Uterus (tissue), 4 donors: Measurements from ENCODE around the gene ATP8A2. TPM values are rescaled to one million over a fixed set of nuclear protein-coding genes. Genes with fewer than 3 reads are reported as not detected.

Experiments used
- DNase-seq, 2 donors: peaks; one replicate each; pipeline ENCODE4 v3.0.0-alpha.2; 2019 to 2020
- H3K27ac ChIP-seq, 2 donors: fragments of 200-600 bp; sonication (generic); 1 replicate in 1 of 2; 2 replicates in 1 of 2; pipeline ENCODE4 v1.5.1; 2016 to 2018
- H3K27me3 ChIP-seq, 2 donors: fragments of 200-600 bp; sonication (generic); one replicate each; pipeline ENCODE4 v1.5.1; 2018 to 2019; ENCODE audit warnings: control low read depth in 1 of 2
- H3K36me3 ChIP-seq, 2 donors: fragments of 200-600 bp; sonication (generic); one replicate each; pipeline ENCODE4 v1.5.1; 2019; ENCODE audit warnings: control low read depth in 1 of 2
- H3K4me1 ChIP-seq, 2 donors: fragments of 200-600 bp; sonication (generic); one replicate each; pipeline ENCODE4 v1.5.1; 2018 to 2019; ENCODE audit warnings: control low read depth in 1 of 2
- H3K4me3 ChIP-seq, 2 donors: fragments of 200-600 bp; sonication (generic); 1 replicate in 1 of 2; 2 replicates in 1 of 2; pipeline ENCODE4 v1.5.1; 2018 to 2019; ENCODE audit warnings: mild to moderate bottlenecking in 1 of 2
- H3K9me3 ChIP-seq, 2 donors: fragments of 200-600 bp; sonication (generic); one replicate each; pipeline ENCODE4 v1.5.1; 2019; ENCODE audit warnings: control low read depth in 1 of 2
- CTCF ChIP-seq, 4 experiments: fragments of 200-600 bp in 2 of 4; fragments of 450-650 bp in 2 of 4; sonication (generic) in 2 of 4; IDR thresholded peaks; one replicate each; pipeline ENCODE4 v1.5.1; 2016 to 2019; ENCODE audit warnings: antibody characterized with exemption in 4 of 4, mild to moderate bottlenecking in 2 of 4, moderate library complexity in 1 of 4
- POLR2A ChIP-seq, 2 donors: fragments of 450-650 bp; IDR thresholded peaks; one replicate each; pipeline ENCODE4 v1.6.1; 2016; ENCODE audit warnings: antibody characterized with exemption in 2 of 2, mild to moderate bottlenecking in 1 of 2, moderate library complexity in 1 of 2
- intact Hi-C: fragments of 100-400 bp; cut with DNase I; formaldehyde crosslinking; loops from one replicate; pipeline ENCODE4 v1.15.1; 2023; ENCODE audit warnings: low total_unique reads
- total RNA-seq, 4 donors: library from RNA; depleted of rRNA in 3 of 4; stranded (reverse); fragments of >200 nt in 3 of 4; gene quantifications; one replicate each; pipeline versions ENCODE4 v1.1.0 to v1.2.4, GENCODE V29; 2014 to 2023
- donor health status: DM: yes; HTN: yes; CAD: no.

ATP8A2 gene
- total RNA-seq, 4 donors from 2014 or later, result 0.64 to 21.4 TPM; not detected in 2

- no peak overlapping the region for H3K4me3 ChIP-seq
- DNase-seq, result no peak
- no peak for TF ChIP-seq CTCF (IDR thresholded peaks at IDR 0.05)
- no peak for TF ChIP-seq POLR2A (IDR thresholded peaks at IDR 0.05)
- no peaks in the 10 kb centered on the region for H3K4me1 ChIP-seq
- H3K9me3 ChIP-seq, result no peaks in the 10 kb centered on the region
- intact Hi-C loops, result no loop called here
- no peaks in the 10 kb centered on the region for H3K27me3 ChIP-seq
- H3K27ac ChIP-seq, result no peak overlapping the region
- no peaks in the 10 kb centered on the region for H3K36me3 ChIP-seq
These were observed 336.0 kb downstream of the ATP8A2 start for GRCh38 chr13:25707726-25708125.

GRCh38 chr13:25708268-25708667 lies 336.5 kb downstream of the ATP8A2 start:
- H3K9me3 ChIP-seq, result no peaks in the 10 kb centered on the region
- no peaks in the 10 kb centered on the region for H3K27me3 ChIP-seq
- no peak overlapping the region for H3K27ac ChIP-seq
- intact Hi-C loops, result no loop called here
- no peaks in the 10 kb centered on the region for H3K4me1 ChIP-seq
- DNase-seq, result no peak
- no peak overlapping the region for H3K4me3 ChIP-seq
- H3K36me3 ChIP-seq, result no peaks in the 10 kb centered on the region
- TF ChIP-seq CTCF (IDR thresholded peaks at IDR 0.05) (no peak), POLR2A (IDR thresholded peaks at IDR 0.05) (no peak)

GRCh38 chr13:25709088-25709487 lies 337.3 kb downstream of the ATP8A2 start:
- Histone ChIP-seq H3K9me3 (no peaks in the 10 kb centered on the region), H3K4me1 (no peaks in the 10 kb centered on the region)
- intact Hi-C loops, result no loop called here

GRCh38 chr13:25715760-25716159 lies 344.0 kb downstream of the ATP8A2 start:
- Histone ChIP-seq H3K4me1 (no peaks in the 10 kb centered on the region), H3K27me3 (no peaks in the 10 kb centered on the region), H3K27ac (no peak overlapping the region), H3K4me3 (no peak overlapping the region), H3K36me3 (no peaks in the 10 kb centered on the region), H3K9me3 (no peaks in the 10 kb centered on the region)
- intact Hi-C loops, result no loop called here
- TF ChIP-seq CTCF (IDR thresholded peaks at IDR 0.05) (no peak), POLR2A (IDR thresholded peaks at IDR 0.05) (no peak)
- no peak for DNase-seq

More at GRCh38 chr13:25709088-25709487, 337.3 kb downstream of the ATP8A2 start:
- Histone ChIP-seq H3K36me3 (no peaks in the 10 kb centered on the region), H3K4me3 (no peak overlapping the region), H3K27me3 (no peaks in the 10 kb centered on the region), H3K27ac (no peak overlapping the region)
- no peak for DNase-seq
- TF ChIP-seq POLR2A (IDR thresholded peaks at IDR 0.05) (no peak), CTCF (IDR thresholded peaks at IDR 0.05) (no peak)

- TF ChIP-seq CTCF (IDR thresholded peaks at IDR 0.05), result no peak
- no peak for TF ChIP-seq POLR2A (IDR thresholded peaks at IDR 0.05)
- Histone ChIP-seq H3K9me3 (no peaks in the 10 kb centered on the region), H3K27me3 (no peaks in the 10 kb centered on the region), H3K27ac (no peak overlapping the region), H3K4me3 (no peak overlapping the region), H3K36me3 (no peaks in the 10 kb centered on the region), H3K4me1 (no peaks in the 10 kb centered on the region)
- intact Hi-C loops, result no loop called here
- DNase-seq, result no peak
These were observed 346.0 kb downstream of the ATP8A2 start for GRCh38 chr13:25717666-25718197.
